HEK293 (cell line): Measurements from ENCODE around the gene C1orf122.

ENCODE experiments used
- FEZF1 ChIP-seq: fragments of 450-650 bp; formaldehyde crosslinking; IDR thresholded peaks from 2 replicates; pipeline ENCODE4 v1.5.1; 2016; ENCODE audit warnings: missing biosample characterization, missing genetic modification characterization
- GLIS2 ChIP-seq: fragments of 450-650 bp; formaldehyde crosslinking; IDR thresholded peaks from 2 replicates; pipeline ENCODE4 v1.5.1; 2016; ENCODE audit warnings: missing biosample characterization, missing genetic modification characterization
- HOXD13 ChIP-seq: sonication (generic); formaldehyde crosslinking; IDR thresholded peaks from 2 replicates; pipeline ENCODE4 v1.8.0; 2022; ENCODE audit warnings: missing genetic modification reagents, borderline replicate concordance
- IKZF3 ChIP-seq: fragments of 450-650 bp; IDR thresholded peaks from 2 replicates; pipeline ENCODE4 v1.5.0; 2018; ENCODE audit warnings: missing biosample characterization, mild to moderate bottlenecking, missing genetic modification characterization, moderate library complexity
- KLF10 ChIP-seq: fragments of 450-650 bp; IDR thresholded peaks from 2 replicates; pipeline ENCODE4 v1.5.1; 2018; ENCODE audit warnings: missing biosample characterization, mild to moderate bottlenecking, missing genetic modification characterization
- MEIS1 ChIP-seq: sonication (generic); formaldehyde crosslinking; IDR thresholded peaks from 2 replicates; pipeline ENCODE4 v1.8.1; 2022; ENCODE audit warnings: missing genetic modification reagents, mild to moderate bottlenecking, borderline replicate concordance
- RBAK ChIP-seq: fragments of 450-650 bp; formaldehyde crosslinking; IDR thresholded peaks from 2 replicates; pipeline ENCODE4 v1.5.1; 2016; ENCODE audit warnings: missing biosample characterization, missing genetic modification characterization
- SCRT1 ChIP-seq: fragments of 450-650 bp; formaldehyde crosslinking; IDR thresholded peaks from 2 replicates; pipeline ENCODE4 v1.5.1; 2016; ENCODE audit warnings: missing biosample characterization, missing genetic modification characterization, borderline replicate concordance
- TRIM28 ChIP-seq: IDR thresholded peaks from 2 replicates; pipeline ENCODE4 v1.6.1; 2011; ENCODE audit warnings: low read length, control low read depth, borderline replicate concordance
- ZBTB1 ChIP-seq: fragments of 450-650 bp; formaldehyde crosslinking; IDR thresholded peaks from 2 replicates; pipeline ENCODE4 v1.5.1; 2016; ENCODE audit warnings: missing biosample characterization, missing genetic modification characterization
- ZBTB21 ChIP-seq: fragments of 450-650 bp; formaldehyde crosslinking; IDR thresholded peaks from 2 replicates; pipeline ENCODE4 v1.5.1; 2017; ENCODE audit warnings: missing biosample characterization, missing genetic modification characterization
- ZBTB48 ChIP-seq: fragments of 450-650 bp; formaldehyde crosslinking; IDR thresholded peaks from 2 replicates; pipeline ENCODE4 v1.5.1; 2016; ENCODE audit warnings: missing biosample characterization, missing genetic modification characterization
- ZFP3 ChIP-seq: fragments of 450-650 bp; formaldehyde crosslinking; IDR thresholded peaks from 2 replicates; pipeline ENCODE4 v1.5.1; 2016; ENCODE audit warnings: low read depth, missing biosample characterization, missing genetic modification characterization
- ZFP41 ChIP-seq: fragments of 450-650 bp; formaldehyde crosslinking; IDR thresholded peaks from 2 replicates; pipeline ENCODE4 v1.5.1; 2016; ENCODE audit warnings: missing biosample characterization, missing genetic modification characterization, borderline replicate concordance
- ZIC2 ChIP-seq: fragments of 450-650 bp; formaldehyde crosslinking; IDR thresholded peaks from 2 replicates; pipeline ENCODE4 v1.5.1; 2016; ENCODE audit warnings: missing biosample characterization, missing genetic modification characterization
- ZNF112 ChIP-seq: fragments of 450-650 bp; formaldehyde crosslinking; IDR thresholded peaks from 2 replicates; pipeline ENCODE4 v1.5.0; 2017; ENCODE audit warnings: missing biosample characterization, missing genetic modification characterization
- ZNF132 ChIP-seq: fragments of 450-650 bp; formaldehyde crosslinking; IDR thresholded peaks from 2 replicates; pipeline ENCODE4 v1.5.1; 2017; ENCODE audit warnings: missing biosample characterization, missing genetic modification characterization, borderline replicate concordance
- ZNF155 ChIP-seq: fragments of 450-650 bp; formaldehyde crosslinking; IDR thresholded peaks from 2 replicates; pipeline ENCODE4 v1.5.1; 2016; ENCODE audit warnings: missing biosample characterization, missing genetic modification characterization
- ZNF16 ChIP-seq: fragments of 450-650 bp; formaldehyde crosslinking; IDR thresholded peaks from 2 replicates; pipeline ENCODE4 v1.5.1; 2016; ENCODE audit warnings: low read depth, missing biosample characterization, missing genetic modification characterization
- ZNF174 ChIP-seq: fragments of 450-650 bp; formaldehyde crosslinking; IDR thresholded peaks from 2 replicates; pipeline ENCODE4 v1.5.0; 2017; ENCODE audit warnings: missing biosample characterization, mild to moderate bottlenecking, missing genetic modification characterization
- ZNF175 ChIP-seq: fragments of 450-650 bp; formaldehyde crosslinking; IDR thresholded peaks from 2 replicates; pipeline ENCODE4 v1.5.1; 2016; ENCODE audit warnings: missing biosample characterization, missing genetic modification characterization
- ZNF239 ChIP-seq: fragments of 450-650 bp; formaldehyde crosslinking; IDR thresholded peaks from 2 replicates; pipeline ENCODE4 v1.5.1; 2016; ENCODE audit warnings: missing biosample characterization, missing genetic modification characterization
- ZNF248 ChIP-seq: fragments of 450-650 bp; formaldehyde crosslinking; IDR thresholded peaks from 2 replicates; pipeline ENCODE4 v1.5.1; 2017; ENCODE audit warnings: missing biosample characterization, missing genetic modification characterization
- ZNF354C ChIP-seq: fragments of 450-650 bp; formaldehyde crosslinking; IDR thresholded peaks from 2 replicates; pipeline ENCODE4 v1.5.1; 2016; ENCODE audit warnings: missing biosample characterization, missing genetic modification characterization, low read depth, borderline replicate concordance
- ZNF37A ChIP-seq: fragments of 450-650 bp; IDR thresholded peaks from 2 replicates; pipeline ENCODE4 v1.5.1; 2018; ENCODE audit warnings: missing biosample characterization, missing genetic modification characterization
- ZNF423 ChIP-seq: fragments of 450-650 bp; formaldehyde crosslinking; IDR thresholded peaks from 2 replicates; pipeline ENCODE4 v1.5.1; 2016; ENCODE audit warnings: missing biosample characterization, missing genetic modification characterization
- ZNF473 ChIP-seq: fragments of 450-650 bp; formaldehyde crosslinking; IDR thresholded peaks from 2 replicates; pipeline ENCODE4 v1.5.1; 2017; ENCODE audit warnings: missing biosample characterization, missing genetic modification characterization
- ZNF571 ChIP-seq: fragments of 450-650 bp; formaldehyde crosslinking; IDR thresholded peaks from 2 replicates; pipeline ENCODE4 v1.5.0; 2017; ENCODE audit warnings: missing biosample characterization, missing genetic modification characterization
- ZNF585B ChIP-seq: fragments of 450-650 bp; formaldehyde crosslinking; IDR thresholded peaks from 2 replicates; pipeline ENCODE4 v1.5.1; 2016; ENCODE audit warnings: missing biosample characterization, missing genetic modification characterization
- ZNF621 ChIP-seq: fragments of 450-650 bp; formaldehyde crosslinking; IDR thresholded peaks from 2 replicates; pipeline ENCODE4 v1.5.1; 2017; ENCODE audit warnings: missing biosample characterization, missing genetic modification characterization
- ZNF624 ChIP-seq: fragments of 450-650 bp; formaldehyde crosslinking; IDR thresholded peaks from 2 replicates; pipeline ENCODE4 v1.5.1; 2017; ENCODE audit warnings: missing biosample characterization, missing genetic modification characterization
- ZNF654 ChIP-seq: fragments of 450-650 bp; formaldehyde crosslinking; IDR thresholded peaks from 2 replicates; pipeline ENCODE4 v1.5.1; 2016; ENCODE audit warnings: low read depth, missing biosample characterization, missing genetic modification characterization
- ZNF660 ChIP-seq: fragments of 450-650 bp; IDR thresholded peaks from 2 replicates; pipeline ENCODE4 v1.5.1; 2018; ENCODE audit warnings: missing biosample characterization, mild to moderate bottlenecking, missing genetic modification characterization
- ZNF677 ChIP-seq: fragments of 450-650 bp; IDR thresholded peaks from 2 replicates; pipeline ENCODE4 v1.5.0; 2018; ENCODE audit warnings: missing biosample characterization, mild to moderate bottlenecking, missing genetic modification characterization, moderate library complexity
- ZNF830 ChIP-seq: fragments of 450-650 bp; IDR thresholded peaks from 2 replicates; pipeline ENCODE4 v1.5.0; 2018; ENCODE audit warnings: missing biosample characterization, missing genetic modification characterization, low read depth, mild to moderate bottlenecking, moderate library complexity
- ZNF837 ChIP-seq: fragments of 450-650 bp; formaldehyde crosslinking; IDR thresholded peaks from 2 replicates; pipeline ENCODE4 v1.5.1; 2016; ENCODE audit warnings: missing biosample characterization, missing genetic modification characterization
- ZSCAN23 ChIP-seq: fragments of 450-650 bp; formaldehyde crosslinking; IDR thresholded peaks from 2 replicates; pipeline ENCODE4 v1.5.1; 2016; ENCODE audit warnings: missing biosample characterization, missing genetic modification characterization
- TF ChIP-seq, protein P1 (sequence below): fragments of 450-650 bp; formaldehyde crosslinking; IDR thresholded peaks from 2 replicates; pipeline ENCODE4 v1.5.1; 2016; ENCODE audit warnings: missing biosample characterization, missing genetic modification characterization
- TF ChIP-seq, protein P2 (sequence below): fragments of 450-650 bp; formaldehyde crosslinking; IDR thresholded peaks from 2 replicates; pipeline ENCODE4 v1.5.1; 2017; ENCODE audit warnings: missing biosample characterization, missing genetic modification characterization
- TF ChIP-seq, protein P3 (sequence below): fragments of 450-650 bp; formaldehyde crosslinking; IDR thresholded peaks from 2 replicates; pipeline ENCODE4 v1.5.1; 2016; ENCODE audit warnings: missing biosample characterization, missing genetic modification characterization

Gene C1orf122

DNA sequence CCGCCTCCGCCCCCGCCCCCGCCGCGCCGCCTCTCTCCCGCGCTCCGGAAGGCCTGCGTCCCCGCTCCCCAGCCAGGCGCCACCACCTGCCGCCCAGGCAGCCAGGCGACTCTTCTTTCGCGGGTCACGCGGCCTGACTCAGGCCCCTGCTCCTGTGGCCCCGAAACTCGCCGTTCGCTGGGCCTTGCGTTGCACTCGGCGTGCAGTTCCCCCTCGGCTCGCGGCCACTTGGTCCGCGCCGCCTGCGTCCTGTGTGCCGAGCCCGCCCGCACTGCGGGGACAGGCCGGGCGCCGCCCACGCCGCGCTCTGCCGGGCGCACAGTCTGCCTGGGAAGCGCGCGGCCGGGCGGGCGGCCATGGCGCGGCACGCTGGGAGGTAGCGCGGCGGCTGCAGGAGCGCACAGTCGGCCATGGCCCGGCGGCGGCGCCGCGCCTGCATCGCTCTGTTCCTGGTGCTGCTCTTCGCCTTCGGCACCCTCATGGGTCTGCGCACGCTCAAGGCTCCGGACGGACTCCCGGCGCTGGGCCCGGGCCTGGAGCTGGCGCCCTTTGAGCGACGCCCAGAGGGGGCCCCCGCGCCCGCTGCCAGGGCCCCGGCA, 13.7 kb upstream of the C1orf122 start, which contains the start of gene MANEAL (continued):
- TF ChIP-seq ZNF155 (tag by site-specific recombination) (no peak), ZNF585B (tag by site-specific recombination) (no peak), ZNF654 (tag by site-specific recombination) (no peak), ZSCAN23 (tag by site-specific recombination) (no peak), IKZF3 (tag by site-specific recombination) (no peak), ZNF473 (tag by site-specific recombination) (no peak), ZNF677 (tag by site-specific recombination) (0 out of 2 replicates have a peak, but pooled peaks have one; percentile 38), SCRT1 (tag by site-specific recombination) (no peak), ZNF174 (tag by site-specific recombination) (no peak), ZBTB48 (tag by site-specific recombination) (no peak), ZFP41 (no peak), ZNF248 (tag by site-specific recombination) (no peak), ZBTB1 (tag by site-specific recombination) (no peak), TRIM28 (0 out of 2 replicates have a peak, but pooled peaks have one; percentile 28), ZBTB21 (no peak), ZNF624 (tag by site-specific recombination) (no peak), ZNF112 (tag by site-specific recombination) (no peak), ZNF660 (tag by site-specific recombination) (peak; percentile 88; the same call in 1 of the 2 replicates), ZNF830 (tag by site-specific recombination) (no peak), ZNF621 (tag by site-specific recombination) (no peak), ZNF132 (tag by site-specific recombination) (no peak), ZIC2 (tag by site-specific recombination) (0 out of 2 replicates have a peak, but pooled peaks have one; percentile 30), GLIS2 (tag by site-specific recombination) (peak; percentile 62; the same call in 1 of the 2 replicates), RBAK (no peak), ZNF571 (tag by site-specific recombination) (no peak), FEZF1 (tag by site-specific recombination) (no peak), ZNF354C (tag by site-specific recombination) (no peak), MEIS1 (no peak), HOXD13 (CRISPR knock-in tag) (no peak), ZNF239 (tag by site-specific recombination) (no peak), ZNF175 (tag by site-specific recombination) (no peak), ZNF16 (tag by site-specific recombination) (no peak), ZNF37A (tag by site-specific recombination) (no peak), ZNF423 (no peak), KLF10 (tag by site-specific recombination) (peak; percentile 68; the same call in 1 of the 2 replicates), ZNF837 (tag by site-specific recombination) (no peak), ZFP3 (tag by site-specific recombination) (no peak)
- TF ChIP-seq, protein P1, sequence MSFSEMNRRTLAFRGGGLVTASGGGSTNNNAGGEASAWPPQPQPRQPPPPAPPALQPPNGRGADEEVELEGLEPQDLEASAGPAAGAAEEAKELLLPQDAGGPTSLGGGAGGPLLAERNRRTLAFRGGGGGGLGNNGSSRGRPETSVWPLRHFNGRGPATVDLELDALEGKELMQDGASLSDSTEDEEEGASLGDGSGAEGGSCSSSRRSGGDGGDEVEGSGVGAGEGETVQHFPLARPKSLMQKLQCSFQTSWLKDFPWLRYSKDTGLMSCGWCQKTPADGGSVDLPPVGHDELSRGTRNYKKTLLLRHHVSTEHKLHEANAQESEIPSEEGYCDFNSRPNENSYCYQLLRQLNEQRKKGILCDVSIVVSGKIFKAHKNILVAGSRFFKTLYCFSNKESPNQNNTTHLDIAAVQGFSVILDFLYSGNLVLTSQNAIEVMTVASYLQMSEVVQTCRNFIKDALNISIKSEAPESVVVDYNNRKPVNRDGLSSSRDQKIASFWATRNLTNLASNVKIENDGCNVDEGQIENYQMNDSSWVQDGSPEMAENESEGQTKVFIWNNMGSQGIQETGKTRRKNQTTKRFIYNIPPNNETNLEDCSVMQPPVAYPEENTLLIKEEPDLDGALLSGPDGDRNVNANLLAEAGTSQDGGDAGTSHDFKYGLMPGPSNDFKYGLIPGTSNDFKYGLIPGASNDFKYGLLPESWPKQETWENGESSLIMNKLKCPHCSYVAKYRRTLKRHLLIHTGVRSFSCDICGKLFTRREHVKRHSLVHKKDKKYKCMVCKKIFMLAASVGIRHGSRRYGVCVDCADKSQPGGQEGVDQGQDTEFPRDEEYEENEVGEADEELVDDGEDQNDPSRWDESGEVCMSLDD (tag by site-specific recombination), result no peak
- TF ChIP-seq, protein P2, sequence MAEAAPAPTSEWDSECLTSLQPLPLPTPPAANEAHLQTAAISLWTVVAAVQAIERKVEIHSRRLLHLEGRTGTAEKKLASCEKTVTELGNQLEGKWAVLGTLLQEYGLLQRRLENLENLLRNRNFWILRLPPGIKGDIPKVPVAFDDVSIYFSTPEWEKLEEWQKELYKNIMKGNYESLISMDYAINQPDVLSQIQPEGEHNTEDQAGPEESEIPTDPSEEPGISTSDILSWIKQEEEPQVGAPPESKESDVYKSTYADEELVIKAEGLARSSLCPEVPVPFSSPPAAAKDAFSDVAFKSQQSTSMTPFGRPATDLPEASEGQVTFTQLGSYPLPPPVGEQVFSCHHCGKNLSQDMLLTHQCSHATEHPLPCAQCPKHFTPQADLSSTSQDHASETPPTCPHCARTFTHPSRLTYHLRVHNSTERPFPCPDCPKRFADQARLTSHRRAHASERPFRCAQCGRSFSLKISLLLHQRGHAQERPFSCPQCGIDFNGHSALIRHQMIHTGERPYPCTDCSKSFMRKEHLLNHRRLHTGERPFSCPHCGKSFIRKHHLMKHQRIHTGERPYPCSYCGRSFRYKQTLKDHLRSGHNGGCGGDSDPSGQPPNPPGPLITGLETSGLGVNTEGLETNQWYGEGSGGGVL (tag by site-specific recombination), result peak; percentile 86
- TF ChIP-seq, protein P3, sequence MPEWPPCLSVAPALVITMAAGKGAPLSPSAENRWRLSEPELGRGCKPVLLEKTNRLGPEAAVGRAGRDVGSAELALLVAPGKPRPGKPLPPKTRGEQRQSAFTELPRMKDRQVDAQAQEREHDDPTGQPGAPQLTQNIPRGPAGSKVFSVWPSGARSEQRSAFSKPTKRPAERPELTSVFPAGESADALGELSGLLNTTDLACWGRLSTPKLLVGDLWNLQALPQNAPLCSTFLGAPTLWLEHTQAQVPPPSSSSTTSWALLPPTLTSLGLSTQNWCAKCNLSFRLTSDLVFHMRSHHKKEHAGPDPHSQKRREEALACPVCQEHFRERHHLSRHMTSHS (tag by site-specific recombination), result no peak
